SHP77 (cell line): ENCODE data around the gene MAPK8.
"Not testable (repeated sequence)": the region's sequence is repeated elsewhere in the genome, so short reads cannot be mapped to it uniquely, and the experiment has no call there.

Experiments used
- DNase-seq, 2 experiments: peaks; one replicate each; lab custom pipeline; 2025; lab: John Stamatoyannopoulos, UW

MAPK8 gene

GRCh38 chr10:48306265-48306869 lies at the start of gene MAPK8:
Gene MAPK8, plus strand, starts transcription at chr10:48306677. Its CDS starts 94,984 bp downstream, at chr10:48401661.
- peak; percentile 57 to 69 for DNase-seq

- DNase-seq, result no peak
Observed at GRCh38 chr10:48257407-48257961, 49.0 kb upstream of the MAPK8 start.

- no peak for DNase-seq
Observed at GRCh38 chr10:48258105-48258504, 48.4 kb upstream of the MAPK8 start.

- DNase-seq, result no peak
Observed at GRCh38 chr10:48266528-48266927, 39.9 kb upstream of the MAPK8 start.

- no peak for DNase-seq
Observed at GRCh38 chr10:48271047-48271730, 35.3 kb upstream of the MAPK8 start.

GRCh38 chr10:48272682-48273081 lies 33.8 kb upstream of the MAPK8 start:
- no peak for DNase-seq

GRCh38 chr10:48273741-48274140 lies 32.7 kb upstream of the MAPK8 start:
- no peak for DNase-seq

- no peak for DNase-seq
Observed at GRCh38 chr10:48274636-48275035, 31.8 kb upstream of the MAPK8 start, which contains the start of gene FRMPD2. Gene FRMPD2, minus strand, starts transcription at chr10:48274696. Its CDS starts 129 bp downstream, at chr10:48274567.

GRCh38 chr10:48277093-48277492 lies 29.4 kb upstream of the MAPK8 start:
- no peak for DNase-seq

GRCh38 chr10:48279081-48279751 lies 27.3 kb upstream of the MAPK8 start:
- DNase-seq, result no peak

GRCh38 chr10:48281697-48282096 lies 24.8 kb upstream of the MAPK8 start:
- not testable (repeated sequence) for DNase-seq

GRCh38 chr10:48282829-48283228 lies 23.6 kb upstream of the MAPK8 start:
- DNase-seq, result no peak

- DNase-seq, result no peak
Observed at GRCh38 chr10:48284002-48284546, 22.4 kb upstream of the MAPK8 start.

- DNase-seq, result no peak
Observed at GRCh38 chr10:48284811-48285210, 21.7 kb upstream of the MAPK8 start.

- no peak for DNase-seq
Observed at GRCh38 chr10:48285710-48286109, 20.8 kb upstream of the MAPK8 start.

- no peak for DNase-seq
Observed at GRCh38 chr10:48286356-48286755, 20.1 kb upstream of the MAPK8 start.

GRCh38 chr10:48287417-48288391 lies 18.8 kb upstream of the MAPK8 start:
- no peak for DNase-seq

GRCh38 chr10:48288661-48289060 lies 17.8 kb upstream of the MAPK8 start:
- DNase-seq, result no peak

GRCh38 chr10:48289501-48290238 lies 16.8 kb upstream of the MAPK8 start:
- peak; percentile 18 to 32 for DNase-seq

- no peak for DNase-seq
Observed at GRCh38 chr10:48290286-48290685, 16.2 kb upstream of the MAPK8 start.

GRCh38 chr10:48291190-48291589 lies 15.3 kb upstream of the MAPK8 start:
- DNase-seq, result no peak
